DMS79 (cell line): Measurements from ENCODE around the gene CDCA8.
"Not testable (repeated sequence)": the region's sequence is repeated elsewhere in the genome, so short reads cannot be mapped to it uniquely, and the experiment has no call there.

Experiments used
- DNase-seq: peaks from one replicate; lab custom pipeline; 2025; lab: John Stamatoyannopoulos, UW

Gene CDCA8

GRCh38 chr1:37718181-37718900 lies 26.0 kb downstream of the CDCA8 start:
- DNase-seq = no peak

- DNase-seq = no peak
These were observed 26.7 kb downstream of the CDCA8 start for GRCh38 chr1:37718901-37719571.

DNA sequence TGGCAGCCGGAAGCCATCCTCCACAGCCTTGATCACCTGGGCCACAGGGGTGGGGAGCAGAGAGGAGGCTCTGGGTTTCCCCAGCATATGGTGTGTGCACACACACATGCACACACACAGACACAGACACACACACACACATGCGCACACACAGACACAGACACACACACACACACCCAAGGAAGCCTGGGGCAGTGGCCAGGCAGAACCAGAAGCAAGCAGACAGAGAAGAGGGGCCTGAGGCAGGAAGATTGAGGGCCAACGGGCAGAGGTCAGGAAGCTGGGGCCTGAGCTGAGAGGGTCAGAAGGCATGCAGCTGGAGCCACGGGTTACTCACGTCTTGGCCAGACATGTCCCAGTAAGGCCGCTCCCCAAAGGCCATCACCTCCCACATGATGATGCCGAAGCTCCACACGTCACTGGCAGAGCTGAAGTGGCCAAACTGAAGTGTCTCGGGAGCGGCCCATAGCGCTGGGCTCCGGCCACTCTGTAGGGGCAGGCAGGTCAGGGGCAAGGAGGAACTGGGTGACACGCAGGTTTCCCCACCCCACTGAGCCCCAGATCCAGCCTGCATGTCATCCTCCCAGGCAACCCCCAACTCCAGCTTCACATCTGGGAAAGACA lies 27.4 kb downstream of the CDCA8 start:
- no peak for DNase-seq

GRCh38 chr1:37720231-37721130 lies 28.2 kb downstream of the CDCA8 start:
- no peak for DNase-seq

- DNase-seq = no peak
These were observed 29.2 kb downstream of the CDCA8 start for GRCh38 chr1:37721565-37721964.

- no peak for DNase-seq
These were observed 30.1 kb downstream of the CDCA8 start for GRCh38 chr1:37722181-37723071.

DNA sequence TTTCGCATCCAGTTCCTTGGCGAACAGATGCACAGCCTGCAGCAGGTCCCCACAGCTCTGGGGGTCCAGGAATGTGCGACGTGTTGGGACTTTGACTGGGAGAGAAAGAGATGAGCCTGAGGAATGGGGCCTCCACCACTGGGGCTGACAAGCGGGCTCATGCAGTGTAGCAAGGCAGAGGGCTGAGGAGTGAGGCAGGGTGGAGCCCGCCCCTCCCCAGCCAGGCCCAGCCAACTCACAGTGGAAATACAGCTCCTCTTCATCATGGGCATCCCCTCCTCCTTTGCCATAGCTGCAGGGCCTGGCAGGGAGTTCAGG lies 30.7 kb downstream of the CDCA8 start:
- no peak for DNase-seq

DNA sequence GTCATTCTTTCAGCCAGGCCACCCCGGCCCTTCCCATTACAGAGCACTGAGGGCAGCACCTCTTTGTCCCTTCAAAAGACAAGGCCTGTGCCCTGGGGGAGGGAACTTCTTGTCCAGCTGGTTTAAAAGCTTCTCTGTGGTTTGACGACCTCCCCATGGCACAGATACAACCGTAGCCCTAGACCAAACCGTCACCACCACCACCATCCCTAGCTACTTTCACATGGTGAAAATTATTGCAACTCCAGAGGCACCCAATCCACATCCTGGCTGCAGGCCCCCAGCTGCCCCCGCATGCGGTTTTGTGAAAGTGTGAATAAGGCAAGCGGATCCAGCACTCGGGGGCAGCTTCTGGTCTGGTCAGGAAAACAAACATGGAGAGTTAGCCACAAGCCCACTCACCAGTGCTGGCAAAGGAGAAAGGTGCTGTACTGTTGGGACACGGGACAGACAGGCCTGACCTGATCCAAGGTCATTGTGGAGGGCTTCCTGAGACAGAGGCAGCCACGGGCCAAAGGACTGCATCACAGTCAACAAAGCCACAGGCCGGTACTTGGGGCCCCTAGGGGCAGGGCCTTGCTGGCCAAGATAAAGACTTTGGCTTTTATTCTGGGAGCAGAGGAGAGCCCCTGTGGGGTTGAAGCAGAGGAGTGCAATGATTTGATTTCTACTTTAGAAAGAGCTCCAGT lies 31.2 kb downstream of the CDCA8 start:
- no peak for DNase-seq

DNA sequence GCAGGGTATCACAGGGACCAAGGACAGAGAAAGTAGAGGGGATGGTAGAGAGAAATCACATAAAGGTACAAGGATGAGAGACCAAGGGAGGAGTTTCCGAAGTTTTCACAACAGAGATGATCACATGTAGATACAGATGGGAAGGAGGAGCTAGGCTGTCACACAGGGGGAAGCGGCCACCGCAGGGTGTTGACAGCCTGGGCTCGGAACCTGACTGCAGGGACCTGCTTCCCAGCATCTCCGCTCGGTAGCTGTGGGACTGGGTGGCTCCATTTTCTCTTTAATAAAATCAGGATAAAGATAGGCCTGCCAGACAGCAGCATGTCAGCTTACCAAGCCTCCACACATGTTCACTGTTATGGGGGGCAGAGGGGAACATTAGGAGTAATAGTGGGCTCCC lies 32.3 kb downstream of the CDCA8 start:
- no peak for DNase-seq

- DNase-seq = no peak
These were observed 33.7 kb downstream of the CDCA8 start for GRCh38 chr1:37725851-37726613.

GRCh38 chr1:37726751-37727585 lies 34.7 kb downstream of the CDCA8 start:
- no peak for DNase-seq

DNA sequence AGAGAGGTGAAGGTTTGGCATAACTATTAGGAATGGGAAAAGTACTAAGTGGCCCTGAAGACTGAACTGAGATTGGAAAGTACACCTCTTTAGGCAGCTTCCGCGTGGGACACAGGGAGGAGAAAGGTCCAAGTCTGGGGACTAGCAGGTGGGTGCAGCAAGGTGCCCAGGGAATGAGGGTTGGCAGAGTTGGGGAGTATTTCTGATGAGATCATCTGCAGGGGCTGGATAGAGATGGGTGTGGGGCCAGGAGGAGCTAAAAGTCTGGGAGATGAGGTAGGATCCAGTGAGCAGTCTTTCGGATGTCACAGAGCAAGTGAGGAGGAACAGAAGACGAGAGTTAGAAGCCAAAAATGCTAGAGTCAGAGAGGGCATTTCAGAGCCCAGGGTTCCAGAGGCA lies 36.1 kb downstream of the CDCA8 start:
- no peak for DNase-seq

DNA sequence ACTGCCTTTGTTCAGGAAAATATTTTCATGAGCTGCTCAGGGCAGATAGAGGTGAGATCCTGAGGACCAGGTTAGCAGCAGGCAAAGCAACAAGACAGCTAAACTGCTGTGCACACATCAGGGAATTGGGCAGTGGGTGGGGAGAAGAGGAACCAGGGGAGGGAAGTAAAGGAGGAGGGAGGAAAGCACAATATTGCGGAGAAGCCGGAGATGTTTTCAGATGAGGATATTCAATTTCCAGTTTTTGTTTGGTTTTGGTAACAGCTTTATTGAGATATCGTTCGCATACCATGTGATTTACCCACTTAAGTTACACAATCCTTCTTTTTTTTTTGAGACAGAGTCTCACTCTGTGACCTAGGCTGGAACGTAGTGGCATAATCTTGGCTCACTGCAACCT lies 38.1 kb downstream of the CDCA8 start:
- no peak for DNase-seq

GRCh38 chr1:37731312-37732019 lies 39.1 kb downstream of the CDCA8 start:
- DNase-seq = no peak

- no peak for DNase-seq
These were observed 39.9 kb downstream of the CDCA8 start for GRCh38 chr1:37732111-37732780.

DNA sequence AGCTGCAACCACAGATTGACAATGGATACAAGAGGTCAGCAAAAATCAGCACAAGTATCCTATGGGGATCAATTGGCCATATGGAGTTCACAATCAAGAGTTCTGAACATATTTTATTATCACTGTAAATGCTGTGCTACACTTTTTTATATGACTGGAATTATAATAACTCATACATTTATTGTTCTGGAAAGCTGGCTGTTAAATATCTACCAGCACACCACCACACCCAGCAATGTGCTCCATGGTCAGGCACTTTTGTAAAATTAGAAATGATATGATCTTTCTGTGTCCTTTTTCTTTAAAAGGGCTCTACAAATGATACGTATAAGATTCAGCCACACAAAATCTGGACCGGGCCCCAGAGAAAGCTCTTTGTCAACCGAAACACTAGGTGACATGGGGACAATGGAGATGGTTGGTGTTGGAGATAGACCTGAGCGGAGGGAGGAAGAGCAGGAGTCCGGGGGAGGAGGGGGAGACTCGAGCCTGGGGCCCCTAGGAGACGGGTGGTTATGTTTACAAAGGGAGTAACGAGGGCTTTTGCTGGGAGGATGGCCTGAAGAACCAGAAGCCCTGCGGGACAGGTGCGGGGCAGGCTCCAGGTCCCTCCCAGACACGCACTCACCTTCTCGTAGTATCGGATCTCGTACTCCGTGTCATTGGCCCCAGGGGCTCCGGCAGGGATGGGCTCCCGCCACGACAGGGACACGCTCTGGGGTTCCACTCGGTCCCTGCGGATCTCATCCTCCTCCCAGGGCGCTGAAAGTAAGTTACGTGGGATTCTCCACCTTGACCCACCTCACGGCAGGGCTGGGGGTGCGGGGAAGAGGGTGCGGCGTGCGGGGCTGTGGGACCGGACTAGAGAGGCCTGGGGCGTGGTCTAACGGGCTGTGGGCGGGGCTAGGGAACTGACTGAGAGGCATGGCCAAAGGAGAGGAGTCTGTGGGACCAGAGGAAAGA lies 42.6 kb downstream of the CDCA8 start:
- no peak for DNase-seq

GRCh38 chr1:37737975-37738374 lies 45.7 kb downstream of the CDCA8 start:
- DNase-seq = not testable (repeated sequence)
